DND-41 (cell line): Measurements from ENCODE around the gene NOL9.

Experiments used
- ATAC-seq: fragments of 200-7000 bp; cut with Tn5 transposase; 3 replicates; pipeline ENCODE4 v1.9.1; 2021; ENCODE audit warnings: low read depth; ENCODE audit not compliant: insufficient read depth
- DNase-seq: peaks from one replicate; pipeline ENCODE4 v3.0.0-alpha.2; 2020
- H2AFZ ChIP-seq: 2 replicates; pipeline ENCODE4 v1.6.0; 2012; ENCODE audit warnings: low read depth, low read length
- H3K27ac ChIP-seq: 2 replicates; pipeline ENCODE4 v1.5.1; 2012; ENCODE audit warnings: low read length, inconsistent platforms
- H3K27me3 ChIP-seq: fragments of 200-600 bp; sonication (generic); 2 replicates; pipeline ENCODE4 v1.6.0; 2012; ENCODE audit warnings: low read length, mild to moderate bottlenecking, inconsistent platforms; ENCODE audit not compliant: insufficient read depth, poor library complexity
- H3K36me3 ChIP-seq: 2 replicates; pipeline ENCODE4 v1.5.1; 2012; ENCODE audit warnings: low read length, inconsistent platforms; ENCODE audit not compliant: insufficient read depth
- H3K4me1 ChIP-seq: 2 replicates; pipeline ENCODE4 v1.5.1; 2012; ENCODE audit warnings: mild to moderate bottlenecking, low read length; ENCODE audit not compliant: insufficient read depth
- H3K4me2 ChIP-seq: 2 replicates; pipeline ENCODE4 v1.6.0; 2012; ENCODE audit warnings: mild to moderate bottlenecking, moderate library complexity, low read length, inconsistent platforms; ENCODE audit not compliant: insufficient read depth
- H3K4me3 ChIP-seq, 2 experiments: fragments of 200-600 bp in 1 of 2; shearing (Covaris generic) in 1 of 2; 2 replicates each; pipeline ENCODE4 v1.5.1; 2012 to 2016; ENCODE audit warnings: inconsistent platforms in 2 of 2, low read length in 2 of 2, mild to moderate bottlenecking in 2 of 2, low read depth in 1 of 2, moderate library complexity in 1 of 2
- H3K79me2 ChIP-seq: 2 replicates; pipeline ENCODE4 v1.6.0; 2012; ENCODE audit warnings: low read length, inconsistent platforms; ENCODE audit not compliant: insufficient read depth
- H3K9ac ChIP-seq: 2 replicates; pipeline ENCODE4 v1.6.0; 2012; ENCODE audit warnings: low read depth, mild to moderate bottlenecking, inconsistent platforms, low read length, moderate library complexity
- H3K9me3 ChIP-seq: 2 replicates; pipeline ENCODE4 v1.5.1; 2012; ENCODE audit warnings: low read length, moderate library complexity, mild to moderate bottlenecking, inconsistent platforms; ENCODE audit not compliant: insufficient read depth, severe bottlenecking
- H4K20me1 ChIP-seq: 2 replicates; pipeline ENCODE4 v1.6.0; 2012; ENCODE audit warnings: low read length; ENCODE audit not compliant: insufficient read depth
- CTCF ChIP-seq: IDR thresholded peaks from 2 replicates; pipeline ENCODE4 v1.5.1; 2012; ENCODE audit warnings: borderline replicate concordance, low read length, moderate library complexity, mild to moderate bottlenecking; ENCODE audit not compliant: poor library complexity, severe bottlenecking; ENCODE audit errors: extremely low read depth
- EZH2 ChIP-seq: IDR thresholded peaks from 3 replicates; pipeline ENCODE4 v1.6.1; 2012; ENCODE audit warnings: borderline replicate concordance, low read depth, mild to moderate bottlenecking, moderate library complexity, low read length, inconsistent platforms; ENCODE audit not compliant: severe bottlenecking

The NOL9 gene

GRCh38 chr1:6592865-6593593, 38.7 kb upstream of the NOL9 start:
- Histone ChIP-seq H4K20me1 (peaks cover 85% of the 10 kb centered on the region), H3K9ac (no peak overlapping the region), H3K4me3 (no peak overlapping the region), H3K4me2 (no peak overlapping the region), H3K79me2 (peaks cover 33% of the 10 kb centered on the region), H3K9me3 (no peaks in the 10 kb centered on the region), H3K4me1 (peaks cover 13% of the 10 kb centered on the region), H3K27ac (no peak overlapping the region), H2AFZ (no peak overlapping the region), H3K27me3 (no peaks in the 10 kb centered on the region), H3K36me3 (peaks cover 99% of the 10 kb centered on the region)
- no peak for DNase-seq
- no peak for ATAC-seq
- no peak for TF ChIP-seq EZH2
- no peak for TF ChIP-seq CTCF

GRCh38 chr1:6592441-6592840, 38.1 kb upstream of the NOL9 start:
- Histone ChIP-seq H3K4me3 (no peak overlapping the region), H4K20me1 (peaks cover 83% of the 10 kb centered on the region), H3K4me2 (no peak overlapping the region), H3K4me1 (peaks cover 7% of the 10 kb centered on the region; the same call in 1 of the 2 replicates), H3K27me3 (no peaks in the 10 kb centered on the region), H2AFZ (no peak overlapping the region), H3K79me2 (peaks cover 27% of the 10 kb centered on the region), H3K27ac (no peak overlapping the region), H3K9ac (no peak overlapping the region), H3K36me3 (peaks cover 99% of the 10 kb centered on the region), H3K9me3 (no peaks in the 10 kb centered on the region)
- no peak for DNase-seq
- TF ChIP-seq EZH2 (no peak), CTCF (no peak)
- no peak for ATAC-seq

DNA sequence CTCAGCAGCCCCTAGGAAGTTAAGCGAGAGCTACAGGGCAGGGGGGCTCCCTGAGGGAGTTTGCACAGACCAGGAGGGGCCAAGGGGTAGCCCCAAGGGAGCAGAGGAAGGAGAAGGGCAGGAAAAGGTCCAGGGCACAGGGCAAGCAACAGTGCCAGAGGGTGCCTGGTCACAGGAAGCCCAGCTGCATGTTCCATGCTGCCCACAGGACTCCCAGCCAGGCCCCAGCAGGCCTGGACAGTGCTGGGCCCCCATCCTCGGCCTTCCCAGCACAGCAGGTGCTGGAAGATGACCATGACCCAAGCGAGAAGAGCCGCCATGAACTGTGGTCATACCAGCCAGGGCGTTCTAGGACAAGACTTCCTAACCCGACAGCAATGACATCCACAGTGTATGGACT, 37.3 kb upstream of the NOL9 start:
- no peaks in the 10 kb centered on the region for H3K4me1 ChIP-seq
- H3K9me3 ChIP-seq = no peaks in the 10 kb centered on the region
- peaks cover 83% of the 10 kb centered on the region for H4K20me1 ChIP-seq
- no peak for TF ChIP-seq EZH2
- TF ChIP-seq CTCF = no peak
- ATAC-seq (no peak), DNase-seq (no peak)
- H2AFZ ChIP-seq = no peak overlapping the region
- no peak overlapping the region for H3K27ac ChIP-seq
- no peaks in the 10 kb centered on the region for H3K27me3 ChIP-seq
- H3K36me3 ChIP-seq = peaks cover 97% of the 10 kb centered on the region
- no peak overlapping the region for H3K4me3 ChIP-seq
- no peak overlapping the region for H3K4me2 ChIP-seq
- no peak overlapping the region for H3K9ac ChIP-seq
- H3K79me2 ChIP-seq = peaks cover 19% of the 10 kb centered on the region
